ENCODE results near the gene TMEM120A. TPM values are rescaled to one million over a fixed set of nuclear protein-coding genes. Genes with fewer than 3 reads are reported as not detected.

Gene TMEM120A
- total and polyA plus RNA-seq, 10 of the 15 experiments (the other 5 are each of a cell fraction or from before 2014, with no cell fraction given): 0.43 to 86.6 (median 18.5) TPM

- TF ChIP-seq NFXL1 (IDR thresholded peaks at IDR 0.05; ENCODE audit: borderline replicate concordance): no peak
- no peak for TF ChIP-seq CHD4 (IDR thresholded peaks at IDR 0.05)
- TF ChIP-seq IRF4 (IDR thresholded peaks at IDR 0.05; ENCODE audit: low read depth, low read length): no peak
- TF ChIP-seq, protein P1, sequence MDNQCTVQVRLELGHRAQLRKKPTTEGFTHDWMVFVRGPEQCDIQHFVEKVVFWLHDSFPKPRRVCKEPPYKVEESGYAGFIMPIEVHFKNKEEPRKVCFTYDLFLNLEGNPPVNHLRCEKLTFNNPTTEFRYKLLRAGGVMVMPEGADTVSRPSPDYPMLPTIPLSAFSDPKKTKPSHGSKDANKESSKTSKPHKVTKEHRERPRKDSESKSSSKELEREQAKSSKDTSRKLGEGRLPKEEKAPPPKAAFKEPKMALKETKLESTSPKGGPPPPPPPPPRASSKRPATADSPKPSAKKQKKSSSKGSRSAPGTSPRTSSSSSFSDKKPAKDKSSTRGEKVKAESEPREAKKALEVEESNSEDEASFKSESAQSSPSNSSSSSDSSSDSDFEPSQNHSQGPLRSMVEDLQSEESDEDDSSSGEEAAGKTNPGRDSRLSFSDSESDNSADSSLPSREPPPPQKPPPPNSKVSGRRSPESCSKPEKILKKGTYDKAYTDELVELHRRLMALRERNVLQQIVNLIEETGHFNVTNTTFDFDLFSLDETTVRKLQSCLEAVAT (IDR thresholded peaks at IDR 0.05): no peak
- TF ChIP-seq ZBED1 (IDR thresholded peaks at IDR 0.05; ENCODE audit: borderline replicate concordance): no peak
- TF ChIP-seq MEF2B (IDR thresholded peaks at IDR 0.05; ENCODE audit: partially characterized antibody, poor library complexity, severe bottlenecking): no peak
Measured at GRCh38 chr7:76037310-76037709, 42.9 kb upstream of the TMEM120A start (continued).

- in situ Hi-C loops (cut with MboI) (loop anchor here (25.0 kb wide), 1 partner anchor 970 kb away; the partner anchor contains the start of gene RCC1L), intact Hi-C loops (cut with micrococcal nuclease; ENCODE audit: unreplicated experiment) (no loop called here)
- CTCF ChIA-PET: interaction anchor here (1.5 kb wide), 1 partner anchor 12 kb away, joined by 3 read pairs; no protein-coding TSS in a partner anchor
- Histone ChIP-seq H3K4me1 (ENCODE audit: control insufficient read depth, insufficient read depth, low read length) (no peaks in the 10 kb centered on the region), H3K36me3 (ENCODE audit: control insufficient read depth in 2 of 2, insufficient read depth in 2 of 2, low read length in 1 of 2) (no peaks in the 10 kb centered on the region), H3K27me3 (replicated peaks in 1 of 2; ENCODE audit: control insufficient read depth in 2 of 2, insufficient read depth in 2 of 2, low read length in 1 of 2) (no peaks in the 10 kb centered on the region), H3K9me3 (replicated peaks; ENCODE audit: control insufficient read depth, insufficient read depth, low read length) (no peaks in the 10 kb centered on the region), H3K79me2 (ENCODE audit: control insufficient read depth, insufficient read depth, low read length) (no peaks in the 10 kb centered on the region), H2AFZ (ENCODE audit: control insufficient read depth, low read depth, low read length) (no peak overlapping the region), H3K4me2 (ENCODE audit: control insufficient read depth, insufficient read depth) (no peak overlapping the region), H3K27ac (ENCODE audit: control insufficient read depth, insufficient read depth) (no peak overlapping the region), H3K4me3 (no peak overlapping the region), H4K20me1 (ENCODE audit: control insufficient read depth, insufficient read depth) (no peaks in the 10 kb centered on the region), H3K9ac (ENCODE audit: control insufficient read depth, insufficient read depth, low read length) (no peak overlapping the region)
- TF ChIP-seq KDM1A (IDR thresholded peaks at IDR 0.05; ENCODE audit: borderline replicate concordance): no peak
- TF ChIP-seq CHD4 (IDR thresholded peaks at IDR 0.05): no peak
- TF ChIP-seq SREBF1 (IDR thresholded peaks at IDR 0.05; ENCODE audit: low read length): no peak
- no peak for TF ChIP-seq FOS (IDR thresholded peaks at IDR 0.05; ENCODE audit: borderline replicate concordance, extremely low read depth, insufficient read length)
- TF ChIP-seq BACH1 (IDR thresholded peaks at IDR 0.05; ENCODE audit: borderline replicate concordance): no peak
- no peak for TF ChIP-seq ZBTB33 (IDR thresholded peaks at IDR 0.05)
- TF ChIP-seq, protein P2, sequence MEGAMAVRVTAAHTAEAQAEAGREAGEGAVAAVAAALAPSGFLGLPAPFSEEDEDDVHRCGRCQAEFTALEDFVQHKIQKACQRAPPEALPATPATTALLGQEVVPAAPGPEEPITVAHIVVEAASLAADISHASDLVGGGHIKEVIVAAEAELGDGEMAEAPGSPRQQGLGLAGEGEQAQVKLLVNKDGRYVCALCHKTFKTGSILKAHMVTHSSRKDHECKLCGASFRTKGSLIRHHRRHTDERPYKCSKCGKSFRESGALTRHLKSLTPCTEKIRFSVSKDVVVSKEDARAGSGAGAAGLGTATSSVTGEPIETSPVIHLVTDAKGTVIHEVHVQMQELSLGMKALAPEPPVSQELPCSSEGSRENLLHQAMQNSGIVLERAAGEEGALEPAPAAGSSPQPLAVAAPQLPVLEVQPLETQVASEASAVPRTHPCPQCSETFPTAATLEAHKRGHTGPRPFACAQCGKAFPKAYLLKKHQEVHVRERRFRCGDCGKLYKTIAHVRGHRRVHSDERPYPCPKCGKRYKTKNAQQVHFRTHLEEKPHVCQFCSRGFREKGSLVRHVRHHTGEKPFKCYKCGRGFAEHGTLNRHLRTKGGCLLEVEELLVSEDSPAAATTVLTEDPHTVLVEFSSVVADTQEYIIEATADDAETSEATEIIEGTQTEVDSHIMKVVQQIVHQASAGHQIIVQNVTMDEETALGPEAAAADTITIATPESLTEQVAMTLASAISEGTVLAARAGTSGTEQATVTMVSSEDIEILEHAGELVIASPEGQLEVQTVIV (IDR thresholded peaks at IDR 0.05; ENCODE audit: borderline replicate concordance, partially characterized antibody): no peak
- TF ChIP-seq PBX3 (IDR thresholded peaks at IDR 0.05; ENCODE audit: insufficient replicate concordance, low read depth, low read length): no peak
- TF ChIP-seq, protein P3, sequence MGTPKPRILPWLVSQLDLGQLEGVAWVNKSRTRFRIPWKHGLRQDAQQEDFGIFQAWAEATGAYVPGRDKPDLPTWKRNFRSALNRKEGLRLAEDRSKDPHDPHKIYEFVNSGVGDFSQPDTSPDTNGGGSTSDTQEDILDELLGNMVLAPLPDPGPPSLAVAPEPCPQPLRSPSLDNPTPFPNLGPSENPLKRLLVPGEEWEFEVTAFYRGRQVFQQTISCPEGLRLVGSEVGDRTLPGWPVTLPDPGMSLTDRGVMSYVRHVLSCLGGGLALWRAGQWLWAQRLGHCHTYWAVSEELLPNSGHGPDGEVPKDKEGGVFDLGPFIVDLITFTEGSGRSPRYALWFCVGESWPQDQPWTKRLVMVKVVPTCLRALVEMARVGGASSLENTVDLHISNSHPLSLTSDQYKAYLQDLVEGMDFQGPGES (IDR thresholded peaks at IDR 0.05): no peak
- no peak for TF ChIP-seq DPF2 (IDR thresholded peaks at IDR 0.05)
- SMC1A ChIA-PET (ENCODE audit: uncharacterized antibody, unreplicated experiment): no interaction called here
- RAD21 ChIA-PET (ENCODE audit: unreplicated experiment): no interaction called here
- no TSS peak for BruUV-seq (replicated peaks)
- POLR2A ChIA-PET: no interaction called here
- DNase-seq (ENCODE audit: low read depth, low spot score) (no peak), FAIRE-seq (no peak), ATAC-seq (no peak)
- whole genome bisulfite sequencing (ENCODE audit: insufficient coverage, insufficient replicate concordance, low lambda C conversion rate, missing lambda C conversion rate): 100% methylated on average over 1 of the region's 1 CpG
Measured at GRCh38 chr7:76031964-76032363, 37.6 kb upstream of the TMEM120A start.

All from GM12878 (cell line).